HG03097 (cell line): ENCODE data around the gene AMZ1.

Source experiments
- ATAC-seq: cut with Tn5 transposase; IDR thresholded peaks from one replicate; pipeline ENCODE4 v1.9.1; 2021; ENCODE audit not compliant: unreplicated experiment, low FRiP score

AMZ1 gene

GRCh38 chr7:2650451-2650850, 37.6 kb upstream of the AMZ1 start:
- ATAC-seq = no peak

GRCh38 chr7:2651336-2651735, 36.7 kb upstream of the AMZ1 start:
- no peak for ATAC-seq

- ATAC-seq = no peak
These were observed 35.9 kb upstream of the AMZ1 start for GRCh38 chr7:2651847-2652735.

- ATAC-seq = no peak
These were observed 35.3 kb upstream of the AMZ1 start for GRCh38 chr7:2652736-2653060.

- ATAC-seq = no peak
These were observed 33.9 kb upstream of the AMZ1 start for GRCh38 chr7:2654059-2654458.

GRCh38 chr7:2655870-2656614, 32.0 kb upstream of the AMZ1 start:
- no peak for ATAC-seq

- no peak for ATAC-seq
These were observed 30.8 kb upstream of the AMZ1 start for GRCh38 chr7:2657208-2657607.

GRCh38 chr7:2657920-2658671, 29.9 kb upstream of the AMZ1 start:
- ATAC-seq = no peak

GRCh38 chr7:2658941-2659340, 29.1 kb upstream of the AMZ1 start:
- no peak for ATAC-seq

GRCh38 chr7:2659556-2660358, 28.2 kb upstream of the AMZ1 start:
- ATAC-seq = no peak

GRCh38 chr7:2660359-2661095, 27.5 kb upstream of the AMZ1 start:
- ATAC-seq = no peak

- no peak for ATAC-seq
These were observed 26.9 kb upstream of the AMZ1 start for GRCh38 chr7:2661096-2661449.

GRCh38 chr7:2661602-2662272, 26.3 kb upstream of the AMZ1 start:
- ATAC-seq = no peak

- ATAC-seq = no peak
These were observed 25.5 kb upstream of the AMZ1 start for GRCh38 chr7:2662273-2663120.

GRCh38 chr7:2663121-2663886, 24.7 kb upstream of the AMZ1 start:
- ATAC-seq = no peak

- ATAC-seq = no peak
These were observed 24.0 kb upstream of the AMZ1 start for GRCh38 chr7:2663960-2664359.

GRCh38 chr7:2665359-2665791, 22.6 kb upstream of the AMZ1 start:
- no peak for ATAC-seq

GRCh38 chr7:2666155-2666554, 21.8 kb upstream of the AMZ1 start:
- ATAC-seq = no peak
